ENCODE results near the gene NDUFS5.
A peak's percentile ranks its signal among the peaks of the same experiment; 100 is the strongest.

NDUFS5 gene

DNA sequence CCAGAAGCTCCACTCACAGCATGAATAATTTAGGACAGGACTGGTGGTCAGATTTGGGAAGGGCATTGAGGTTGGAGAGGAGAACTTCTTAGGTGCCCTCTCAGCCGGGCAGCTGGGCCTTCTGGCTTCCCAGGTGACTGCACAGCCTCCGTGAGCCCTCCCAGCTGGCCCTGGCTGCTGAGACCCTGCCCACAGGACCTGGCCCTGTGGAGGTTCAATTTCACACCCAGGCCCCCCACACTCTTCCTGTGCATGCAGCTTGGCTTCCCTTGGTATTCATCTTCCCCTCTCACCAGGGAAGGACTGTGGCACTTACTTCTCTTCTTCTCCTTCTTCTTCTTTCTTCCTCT lies 50.6 kb downstream of the NDUFS5 start (continued):
- TF ChIP-seq, protein P1, sequence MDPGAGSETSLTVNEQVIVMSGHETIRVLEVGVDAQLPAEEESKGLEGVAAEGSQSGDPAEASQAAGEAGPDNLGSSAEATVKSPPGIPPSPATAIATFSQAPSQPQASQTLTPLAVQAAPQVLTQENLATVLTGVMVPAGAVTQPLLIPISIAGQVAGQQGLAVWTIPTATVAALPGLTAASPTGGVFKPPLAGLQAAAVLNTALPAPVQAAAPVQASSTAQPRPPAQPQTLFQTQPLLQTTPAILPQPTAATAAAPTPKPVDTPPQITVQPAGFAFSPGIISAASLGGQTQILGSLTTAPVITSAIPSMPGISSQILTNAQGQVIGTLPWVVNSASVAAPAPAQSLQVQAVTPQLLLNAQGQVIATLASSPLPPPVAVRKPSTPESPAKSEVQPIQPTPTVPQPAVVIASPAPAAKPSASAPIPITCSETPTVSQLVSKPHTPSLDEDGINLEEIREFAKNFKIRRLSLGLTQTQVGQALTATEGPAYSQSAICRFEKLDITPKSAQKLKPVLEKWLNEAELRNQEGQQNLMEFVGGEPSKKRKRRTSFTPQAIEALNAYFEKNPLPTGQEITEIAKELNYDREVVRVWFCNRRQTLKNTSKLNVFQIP (CRISPR knock-in tag; IDR thresholded peaks at IDR 0.05; ENCODE audit: borderline replicate concordance, low read depth): no peak
- TF ChIP-seq ZNF8 (CRISPR knock-in tag; IDR thresholded peaks at IDR 0.05) (no peak), BACH2 (CRISPR knock-in tag; IDR thresholded peaks at IDR 0.05; ENCODE audit: borderline replicate concordance) (no peak), OSR1 (CRISPR knock-in tag; IDR thresholded peaks at IDR 0.05) (no peak), TOX (CRISPR knock-in tag; IDR thresholded peaks at IDR 0.05; ENCODE audit: borderline replicate concordance) (no peak), PPARA (CRISPR knock-in tag; IDR thresholded peaks at IDR 0.05; ENCODE audit: borderline replicate concordance) (no peak), ISL1 (CRISPR knock-in tag; IDR thresholded peaks at IDR 0.05) (no peak)
- TF ChIP-seq, protein P2, sequence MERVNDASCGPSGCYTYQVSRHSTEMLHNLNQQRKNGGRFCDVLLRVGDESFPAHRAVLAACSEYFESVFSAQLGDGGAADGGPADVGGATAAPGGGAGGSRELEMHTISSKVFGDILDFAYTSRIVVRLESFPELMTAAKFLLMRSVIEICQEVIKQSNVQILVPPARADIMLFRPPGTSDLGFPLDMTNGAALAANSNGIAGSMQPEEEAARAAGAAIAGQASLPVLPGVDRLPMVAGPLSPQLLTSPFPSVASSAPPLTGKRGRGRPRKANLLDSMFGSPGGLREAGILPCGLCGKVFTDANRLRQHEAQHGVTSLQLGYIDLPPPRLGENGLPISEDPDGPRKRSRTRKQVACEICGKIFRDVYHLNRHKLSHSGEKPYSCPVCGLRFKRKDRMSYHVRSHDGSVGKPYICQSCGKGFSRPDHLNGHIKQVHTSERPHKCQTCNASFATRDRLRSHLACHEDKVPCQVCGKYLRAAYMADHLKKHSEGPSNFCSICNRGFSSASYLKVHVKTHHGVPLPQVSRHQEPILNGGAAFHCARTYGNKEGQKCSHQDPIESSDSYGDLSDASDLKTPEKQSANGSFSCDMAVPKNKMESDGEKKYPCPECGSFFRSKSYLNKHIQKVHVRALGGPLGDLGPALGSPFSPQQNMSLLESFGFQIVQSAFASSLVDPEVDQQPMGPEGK (CRISPR knock-in tag; IDR thresholded peaks at IDR 0.05; ENCODE audit: borderline replicate concordance): no peak

DNA sequence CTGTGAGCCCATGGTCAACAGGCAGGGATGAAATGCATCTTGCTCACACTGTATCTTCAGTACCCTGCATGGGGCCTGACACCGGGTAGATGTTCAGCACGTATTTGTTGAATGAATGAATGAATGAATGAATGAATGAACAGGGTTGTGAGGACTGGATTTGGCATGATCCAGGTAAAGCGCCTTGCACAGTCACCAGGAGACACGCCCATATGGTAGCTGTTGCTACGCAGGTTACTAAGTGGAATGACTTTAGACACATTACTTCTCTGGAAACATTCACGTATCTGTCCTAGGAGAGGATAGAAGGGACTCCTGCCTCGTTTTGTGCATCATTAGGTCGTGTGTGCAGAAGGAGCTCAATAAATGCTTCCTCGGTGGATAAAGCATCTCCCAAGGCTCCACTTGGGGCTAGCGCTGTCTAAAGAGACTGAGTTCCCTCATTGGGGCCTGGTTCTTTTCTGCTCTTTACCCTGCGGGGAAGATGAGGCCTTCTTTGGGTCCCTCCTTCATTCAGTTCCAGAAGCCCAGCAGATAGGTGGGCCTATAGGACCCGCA lies 54.2 kb downstream of the NDUFS5 start:
- ATAC-seq: no peak
- TF ChIP-seq, protein P3, sequence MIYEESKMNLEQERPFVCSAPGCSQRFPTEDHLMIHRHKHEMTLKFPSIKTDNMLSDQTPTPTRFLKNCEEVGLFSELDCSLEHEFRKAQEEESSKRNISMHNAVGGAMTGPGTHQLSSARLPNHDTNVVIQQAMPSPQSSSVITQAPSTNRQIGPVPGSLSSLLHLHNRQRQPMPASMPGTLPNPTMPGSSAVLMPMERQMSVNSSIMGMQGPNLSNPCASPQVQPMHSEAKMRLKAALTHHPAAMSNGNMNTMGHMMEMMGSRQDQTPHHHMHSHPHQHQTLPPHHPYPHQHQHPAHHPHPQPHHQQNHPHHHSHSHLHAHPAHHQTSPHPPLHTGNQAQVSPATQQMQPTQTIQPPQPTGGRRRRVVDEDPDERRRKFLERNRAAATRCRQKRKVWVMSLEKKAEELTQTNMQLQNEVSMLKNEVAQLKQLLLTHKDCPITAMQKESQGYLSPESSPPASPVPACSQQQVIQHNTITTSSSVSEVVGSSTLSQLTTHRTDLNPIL (CRISPR knock-in tag; IDR thresholded peaks at IDR 0.05; ENCODE audit: low read depth): no peak
- TF ChIP-seq ESRRG (CRISPR knock-in tag; IDR thresholded peaks at IDR 0.05): no peak

DNA sequence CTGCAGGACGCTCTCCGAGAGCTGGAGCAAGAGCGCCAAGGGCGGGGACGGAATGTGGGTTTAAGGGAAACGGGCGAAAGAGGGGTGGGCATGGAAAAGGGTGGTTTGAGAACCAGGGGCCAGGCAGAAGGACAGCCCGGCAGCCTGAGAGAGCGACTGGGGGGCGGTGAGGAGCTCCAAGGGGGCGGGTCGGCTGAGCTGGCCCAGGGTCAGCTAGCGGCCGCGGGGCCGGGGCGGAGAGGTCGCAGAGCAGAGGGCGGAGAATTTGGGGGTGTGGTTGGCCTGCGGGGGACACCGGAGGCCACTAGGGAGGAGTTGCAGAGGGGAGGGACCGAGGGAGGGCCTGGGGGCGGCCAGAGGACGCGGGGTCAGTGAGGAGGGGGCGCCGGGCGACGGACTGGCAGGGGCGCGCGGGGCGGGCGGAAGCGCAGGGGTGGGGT lies 54.7 kb downstream of the NDUFS5 start:
- no peak for TF ChIP-seq SNAI2 (CRISPR knock-in tag; IDR thresholded peaks at IDR 0.05)
- ATAC-seq: no peak

DNA sequence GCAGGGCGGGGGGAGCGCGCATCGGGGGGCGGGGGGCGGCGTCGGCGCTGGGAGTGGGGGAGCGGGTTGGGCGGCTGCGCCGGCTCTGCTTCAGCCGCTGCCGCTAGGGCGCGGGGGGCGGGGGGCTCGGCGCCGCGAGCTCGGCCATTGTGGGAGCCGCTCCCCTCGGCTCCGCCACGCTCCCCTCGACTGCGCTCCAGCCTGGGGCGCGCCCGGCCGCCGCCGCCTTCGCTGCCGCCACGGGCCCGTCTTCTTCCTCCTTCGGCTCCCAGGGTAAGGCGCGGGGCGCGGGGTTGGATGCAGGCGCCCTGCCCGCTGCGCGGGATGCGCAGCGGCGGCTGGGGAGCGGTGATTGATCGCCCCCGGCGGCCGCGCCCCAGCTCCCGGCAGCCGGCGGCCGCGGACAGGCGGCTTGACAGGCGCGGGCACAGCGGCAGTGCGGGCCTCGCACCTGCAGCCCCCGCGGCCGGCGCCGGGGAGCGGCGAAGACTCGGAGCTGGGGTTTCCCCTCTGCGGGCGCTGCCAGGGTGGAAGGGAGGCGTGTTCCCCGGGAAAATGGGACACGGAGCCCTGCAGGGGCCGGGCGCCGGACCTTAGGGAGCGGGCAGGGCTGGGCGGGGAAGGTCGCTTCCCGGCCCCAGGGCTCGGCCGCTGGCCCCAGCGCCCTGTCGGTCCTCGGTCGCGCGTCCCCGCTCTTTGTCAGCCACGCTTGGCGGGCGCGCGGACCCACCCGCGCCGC lies 55.3 kb downstream of the NDUFS5 start:
- TF ChIP-seq, protein P4, sequence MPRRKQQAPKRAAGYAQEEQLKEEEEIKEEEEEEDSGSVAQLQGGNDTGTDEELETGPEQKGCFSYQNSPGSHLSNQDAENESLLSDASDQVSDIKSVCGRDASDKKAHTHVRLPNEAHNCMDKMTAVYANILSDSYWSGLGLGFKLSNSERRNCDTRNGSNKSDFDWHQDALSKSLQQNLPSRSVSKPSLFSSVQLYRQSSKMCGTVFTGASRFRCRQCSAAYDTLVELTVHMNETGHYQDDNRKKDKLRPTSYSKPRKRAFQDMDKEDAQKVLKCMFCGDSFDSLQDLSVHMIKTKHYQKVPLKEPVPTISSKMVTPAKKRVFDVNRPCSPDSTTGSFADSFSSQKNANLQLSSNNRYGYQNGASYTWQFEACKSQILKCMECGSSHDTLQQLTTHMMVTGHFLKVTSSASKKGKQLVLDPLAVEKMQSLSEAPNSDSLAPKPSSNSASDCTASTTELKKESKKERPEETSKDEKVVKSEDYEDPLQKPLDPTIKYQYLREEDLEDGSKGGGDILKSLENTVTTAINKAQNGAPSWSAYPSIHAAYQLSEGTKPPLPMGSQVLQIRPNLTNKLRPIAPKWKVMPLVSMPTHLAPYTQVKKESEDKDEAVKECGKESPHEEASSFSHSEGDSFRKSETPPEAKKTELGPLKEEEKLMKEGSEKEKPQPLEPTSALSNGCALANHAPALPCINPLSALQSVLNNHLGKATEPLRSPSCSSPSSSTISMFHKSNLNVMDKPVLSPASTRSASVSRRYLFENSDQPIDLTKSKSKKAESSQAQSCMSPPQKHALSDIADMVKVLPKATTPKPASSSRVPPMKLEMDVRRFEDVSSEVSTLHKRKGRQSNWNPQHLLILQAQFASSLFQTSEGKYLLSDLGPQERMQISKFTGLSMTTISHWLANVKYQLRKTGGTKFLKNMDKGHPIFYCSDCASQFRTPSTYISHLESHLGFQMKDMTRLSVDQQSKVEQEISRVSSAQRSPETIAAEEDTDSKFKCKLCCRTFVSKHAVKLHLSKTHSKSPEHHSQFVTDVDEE (CRISPR knock-in tag; IDR thresholded peaks at IDR 0.05): no peak
- no peak for TF ChIP-seq OSR1 (CRISPR knock-in tag; IDR thresholded peaks at IDR 0.05)
- no peak for TF ChIP-seq ZNF8 (CRISPR knock-in tag; IDR thresholded peaks at IDR 0.05)
- TF ChIP-seq, protein P3 (CRISPR knock-in tag; IDR thresholded peaks at IDR 0.05; ENCODE audit: low read depth): no peak
- TF ChIP-seq BACH2 (CRISPR knock-in tag; IDR thresholded peaks at IDR 0.05; ENCODE audit: borderline replicate concordance): no peak
- TF ChIP-seq ZFP3 (CRISPR knock-in tag; IDR thresholded peaks at IDR 0.05): no peak
- no peak for TF ChIP-seq ESRRG (CRISPR knock-in tag; IDR thresholded peaks at IDR 0.05)
- peak; percentile 62 for ATAC-seq

DNA sequence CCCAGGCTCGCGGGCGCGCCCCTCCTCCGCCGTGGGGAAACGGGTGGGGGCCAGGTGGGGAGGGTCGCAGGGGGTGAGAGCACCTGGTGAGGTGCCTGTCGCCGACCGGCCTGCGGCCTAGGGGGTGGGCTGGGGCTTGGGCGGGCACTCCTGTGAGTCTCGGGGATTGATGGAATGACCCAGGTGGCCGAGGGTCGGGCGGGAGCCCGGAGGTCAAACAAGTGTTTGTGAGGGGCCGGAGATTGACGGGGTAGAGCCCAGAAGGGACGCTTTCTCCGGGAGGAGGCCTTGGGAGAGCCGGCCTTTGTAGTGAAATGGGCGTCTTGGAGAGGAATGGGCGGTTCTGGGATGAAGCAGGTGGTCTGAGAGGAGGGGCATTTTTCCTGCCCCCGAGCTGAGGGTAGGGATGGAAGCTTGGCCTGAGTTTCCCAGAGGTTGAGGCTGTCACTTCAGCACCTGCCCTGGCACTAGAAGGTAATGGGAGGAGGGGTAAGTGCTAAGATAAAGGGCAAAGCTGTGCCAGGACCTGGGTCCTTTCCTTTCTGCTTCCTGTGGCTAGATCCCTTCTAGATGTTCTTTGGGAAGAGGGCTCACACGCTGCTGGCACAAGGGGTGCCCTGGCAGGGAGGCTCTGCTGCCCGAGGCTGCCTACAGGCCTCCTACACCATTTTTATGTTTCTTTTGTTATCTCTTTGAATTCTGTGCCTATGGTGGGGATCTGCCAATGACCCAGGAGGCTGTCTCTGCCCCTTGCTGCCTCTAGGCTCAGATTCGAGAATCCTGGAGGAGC lies 56.1 kb downstream of the NDUFS5 start:
- no peak for ATAC-seq
- TF ChIP-seq, protein P2 (CRISPR knock-in tag; IDR thresholded peaks at IDR 0.05; ENCODE audit: borderline replicate concordance): no peak
- TF ChIP-seq GLIS3 (CRISPR knock-in tag; IDR thresholded peaks at IDR 0.05) (no peak), TOX (CRISPR knock-in tag; IDR thresholded peaks at IDR 0.05; ENCODE audit: borderline replicate concordance) (no peak), CSDC2 (CRISPR knock-in tag; IDR thresholded peaks at IDR 0.05) (no peak), ZC3H10 (CRISPR knock-in tag; IDR thresholded peaks at IDR 0.05) (no peak), ZNF70 (CRISPR knock-in tag; IDR thresholded peaks at IDR 0.05) (no peak), ARNTL (CRISPR knock-in tag; IDR thresholded peaks at IDR 0.05; ENCODE audit: borderline replicate concordance, low read depth) (no peak), TCF4 (CRISPR knock-in tag; IDR thresholded peaks at IDR 0.05; ENCODE audit: borderline replicate concordance) (no peak), BACH2 (CRISPR knock-in tag; IDR thresholded peaks at IDR 0.05; ENCODE audit: borderline replicate concordance) (no peak), OSR1 (CRISPR knock-in tag; IDR thresholded peaks at IDR 0.05) (no peak), ZFP30 (CRISPR knock-in tag; IDR thresholded peaks at IDR 0.05) (no peak)

Measured in SK-N-SH treated with all-trans-retinoic acid at 6 μM for 48 hours (cell line).